Neuronal stem cell (in vitro differentiated cells): ENCODE data around the gene RASGEF1B.

ENCODE experiments used
- DNase-seq: peaks from one replicate; pipeline ENCODE4 v3.0.0-alpha.2; 2013; ENCODE audit warnings: low spot score
- H2AFZ ChIP-seq: one replicate; pipeline ENCODE4 v1.6.1; 2013; ENCODE audit warnings: mild to moderate bottlenecking, low read length, inconsistent platforms
- H2AK5ac ChIP-seq: 2 replicates; pipeline ENCODE4 v1.6.1; 2013; ENCODE audit warnings: low read depth, mild to moderate bottlenecking, inconsistent platforms, low read length, moderate library complexity, mixed read lengths
- H2BK120ac ChIP-seq: 2 replicates; pipeline ENCODE4 v1.6.1; 2013; ENCODE audit warnings: low read depth, mild to moderate bottlenecking, inconsistent platforms, low read length, moderate library complexity, mixed read lengths
- H2BK12ac ChIP-seq: one replicate; pipeline ENCODE4 v1.6.1; 2013; ENCODE audit warnings: low read length, inconsistent platforms
- H2BK15ac ChIP-seq: 2 replicates; pipeline ENCODE4 v1.6.1; 2013; ENCODE audit warnings: mild to moderate bottlenecking, low read length, inconsistent platforms, mixed read lengths
- H2BK5ac ChIP-seq: one replicate; pipeline ENCODE4 v1.6.1; 2013; ENCODE audit warnings: inconsistent platforms, mild to moderate bottlenecking, low read length, moderate library complexity
- H3K14ac ChIP-seq: one replicate; pipeline ENCODE4 v1.6.1; 2013; ENCODE audit warnings: low read length, inconsistent platforms
- H3K18ac ChIP-seq: 2 replicates; pipeline ENCODE4 v1.6.1; 2013; ENCODE audit warnings: low read length, inconsistent platforms
- H3K23ac ChIP-seq: 2 replicates; pipeline ENCODE4 v1.6.1; 2013; ENCODE audit warnings: low read depth, mild to moderate bottlenecking, mixed read lengths, low read length, inconsistent platforms; ENCODE audit not compliant: poor library complexity
- H3K27ac ChIP-seq: replicated peaks from 3 replicates; pipeline ENCODE4 v1.5.1; 2013; ENCODE audit warnings: low read length, inconsistent platforms
- H3K27me3 ChIP-seq, 3 experiments: 2 replicates each; pipeline ENCODE4 v1.6.1; 2013; ENCODE audit warnings: low read length in 3 of 3, mild to moderate bottlenecking in 2 of 3, inconsistent platforms in 1 of 3, low read depth in 1 of 3, mixed read lengths in 1 of 3, moderate library complexity in 1 of 3; ENCODE audit not compliant: control insufficient read depth in 3 of 3, insufficient read depth in 3 of 3
- H3K36me3 ChIP-seq, 2 donors: replicated peaks in 1 of 2; 2 replicates each; pipeline ENCODE4 v1.6.1; 2013; ENCODE audit warnings: low read length in 2 of 2; ENCODE audit not compliant: control insufficient read depth in 2 of 2, insufficient read depth in 2 of 2
- H3K4ac ChIP-seq: 2 replicates; pipeline ENCODE4 v1.6.1; 2013; ENCODE audit warnings: inconsistent platforms, mild to moderate bottlenecking, low read length, moderate library complexity
- H3K4me1 ChIP-seq, 2 donors: 1 replicate in 1 of 2; 2 replicates in 1 of 2; pipeline ENCODE4 v1.6.1; 2013; ENCODE audit warnings: low read length in 2 of 2, low read depth in 1 of 2; ENCODE audit not compliant: control insufficient read depth in 2 of 2, insufficient read depth in 1 of 2
- H3K4me2 ChIP-seq: one replicate; pipeline ENCODE4 v1.6.1; 2013; ENCODE audit warnings: mild to moderate bottlenecking, low read length, inconsistent platforms; ENCODE audit not compliant: insufficient read depth, poor library complexity, severe bottlenecking
- H3K4me3 ChIP-seq, 2 donors: 2 replicates each; pipeline ENCODE4 v1.5.1; 2013; ENCODE audit warnings: low read length in 2 of 2, mild to moderate bottlenecking in 2 of 2, inconsistent platforms in 1 of 2, moderate library complexity in 1 of 2
- H3K79me1 ChIP-seq: one replicate; pipeline ENCODE4 v1.6.1; 2013; ENCODE audit warnings: low read depth, mild to moderate bottlenecking, inconsistent platforms, low read length, moderate library complexity
- H3K9ac ChIP-seq: one replicate; pipeline ENCODE4 v1.6.1; 2013; ENCODE audit warnings: mild to moderate bottlenecking, low read depth, low read length, inconsistent platforms; ENCODE audit not compliant: poor library complexity
- H3K9me3 ChIP-seq, 2 donors: replicated peaks in 1 of 2; 2 replicates each; pipeline versions ENCODE3 to v1.6.1; 2013; ENCODE audit warnings: low read length in 2 of 2, mild to moderate bottlenecking in 2 of 2, inconsistent platforms in 1 of 2, low read depth in 1 of 2, mixed read lengths in 1 of 2, moderate library complexity in 1 of 2; ENCODE audit not compliant: control insufficient read depth in 2 of 2, insufficient read depth in 1 of 2
- H4K8ac ChIP-seq: one replicate; pipeline ENCODE4 v1.6.1; 2013; ENCODE audit warnings: low read depth, mild to moderate bottlenecking, inconsistent platforms, low read length, moderate library complexity
- H4K91ac ChIP-seq: one replicate; pipeline ENCODE4 v1.6.1; 2013; ENCODE audit warnings: low read length, low read depth, mild to moderate bottlenecking, inconsistent platforms; ENCODE audit not compliant: poor library complexity
- WGBS, 2 donors: extraction: QIAGEN DNeasy Blood & Tissue Kit; methylation state at CpG; one replicate each; pipeline ENCODE4 v1.1.7; 2013; ENCODE audit warnings: missing lambda C conversion rate in 2 of 2, mixed read lengths in 1 of 2; ENCODE audit not compliant: insufficient read length in 2 of 2, insufficient replicate concordance in 1 of 2; ENCODE audit errors: extremely low coverage in 2 of 2; 5-methylcytosine and 5-hydroxymethylcytosine counted together

The RASGEF1B gene

DNA sequence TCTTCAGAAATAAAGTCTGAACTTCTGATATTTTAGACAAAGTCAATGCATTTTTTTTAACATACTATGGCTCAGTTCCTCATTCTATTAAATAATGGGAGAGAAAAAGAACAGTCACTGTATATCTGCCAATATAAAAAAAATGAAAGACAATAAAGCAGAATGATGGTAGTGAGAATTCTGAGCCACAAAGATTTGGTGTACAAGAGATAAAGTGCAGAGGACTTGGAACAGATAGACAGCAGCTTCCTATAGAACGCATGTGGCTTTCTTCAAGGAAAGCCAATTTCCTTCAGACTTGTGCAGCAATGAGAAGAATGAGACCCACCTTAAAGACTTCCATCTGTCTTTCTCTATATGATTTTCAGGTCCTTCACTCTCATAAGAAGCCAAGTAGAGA is 39.7 kb downstream of the RASGEF1B start:
- H3K4me2 ChIP-seq: no peak overlapping the region
- no peak overlapping the region for H2BK120ac ChIP-seq
- H3K27ac ChIP-seq: no peak overlapping the region
- no peak overlapping the region for H4K91ac ChIP-seq
- DNase-seq: no peak
- no peak overlapping the region for H3K4me3 ChIP-seq
- no peak overlapping the region for H4K8ac ChIP-seq
- WGBS, 2 donors: no CpG with 5 or more reads among the region's 1 CpG
- no peaks in the 10 kb centered on the region for H3K4me1 ChIP-seq
- no peak overlapping the region for H2AFZ ChIP-seq
- H3K27me3 ChIP-seq: no peaks in the 10 kb centered on the region
- H3K9me3 ChIP-seq: peaks cover 0 to 2% of the 10 kb centered on the region in 2 donors
- no peak overlapping the region for H3K23ac ChIP-seq
- no peak overlapping the region for H2BK5ac ChIP-seq
- no peak overlapping the region for H2BK15ac ChIP-seq
- no peak overlapping the region for H3K9ac ChIP-seq
- H2AK5ac ChIP-seq: no peak overlapping the region
- no peak overlapping the region for H3K18ac ChIP-seq
- H2BK12ac ChIP-seq: no peak overlapping the region
- H3K4ac ChIP-seq: no peak overlapping the region
- H3K14ac ChIP-seq: no peak overlapping the region
- peaks cover 0 to 2% of the 10 kb centered on the region in 2 donors for H3K36me3 ChIP-seq
- no peaks in the 10 kb centered on the region for H3K79me1 ChIP-seq

DNA sequence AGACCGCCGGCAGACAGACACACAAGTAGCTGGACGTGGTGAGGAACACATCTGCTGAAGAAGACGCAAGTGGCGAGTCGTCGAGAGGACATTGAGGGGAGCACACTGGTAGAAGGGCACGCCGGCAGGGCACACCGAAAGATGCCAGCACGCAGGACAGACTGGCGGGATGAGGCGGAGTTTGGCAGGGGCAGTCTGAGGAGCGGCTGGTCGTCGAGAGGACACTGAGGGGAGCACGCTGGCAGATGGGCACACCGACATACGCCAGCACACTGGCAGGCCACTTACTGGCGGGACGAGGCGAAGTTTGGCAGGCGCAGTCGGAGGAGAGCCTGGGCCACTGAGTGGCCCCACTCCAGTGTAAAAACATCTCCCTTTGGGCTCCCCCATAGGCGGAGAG is 42.1 kb downstream of the RASGEF1B start:
- DNase-seq: no peak

DNA sequence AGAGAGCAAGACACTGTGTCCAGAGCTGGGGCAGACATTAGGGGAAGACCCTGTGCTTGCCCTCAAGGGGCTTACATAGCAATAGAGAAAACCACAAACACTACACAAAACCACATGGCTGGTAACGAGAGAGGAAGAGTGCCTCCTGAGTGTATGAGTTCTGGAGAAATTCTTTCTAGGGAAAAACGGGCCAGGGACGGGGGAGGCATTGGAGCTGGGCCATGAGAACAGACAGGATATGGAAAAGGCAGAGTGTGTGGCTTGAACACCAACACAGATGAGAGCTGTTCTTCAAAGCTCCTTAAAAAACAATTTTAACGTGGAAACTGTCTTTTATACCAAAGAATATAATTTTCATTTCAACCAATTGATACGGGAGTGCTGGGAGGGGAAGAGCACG is 42.7 kb downstream of the RASGEF1B start:
- no peak overlapping the region for H4K8ac ChIP-seq
- DNase-seq: no peak
- H3K4ac ChIP-seq: no peak overlapping the region
- H3K9me3 ChIP-seq: peaks cover 0 to 2% of the 10 kb centered on the region in 2 donors
- no peak overlapping the region for H3K18ac ChIP-seq
- H2AFZ ChIP-seq: no peak overlapping the region
- peaks cover 0 to 6% of the 10 kb centered on the region in 2 donors for H3K4me1 ChIP-seq
- no peak overlapping the region for H3K14ac ChIP-seq
- H2BK5ac ChIP-seq: no peak overlapping the region
- no peaks in the 10 kb centered on the region for H3K79me1 ChIP-seq
- no peak overlapping the region for H3K23ac ChIP-seq
- no peak overlapping the region for H3K27ac ChIP-seq
- no peak overlapping the region for H3K4me3 ChIP-seq
- no peak overlapping the region for H2BK120ac ChIP-seq
- no peaks in the 10 kb centered on the region for H3K27me3 ChIP-seq
- no peak overlapping the region for H4K91ac ChIP-seq
- no CpG with 5 or more reads among the region's 6 CpGs for WGBS, 2 donors
- H2AK5ac ChIP-seq: peak overlapping the region; percentile 99
- H2BK12ac ChIP-seq: no peak overlapping the region
- peaks cover 0 to 2% of the 10 kb centered on the region in 2 donors for H3K36me3 ChIP-seq
- no peak overlapping the region for H3K9ac ChIP-seq
- no peak overlapping the region for H3K4me2 ChIP-seq
- H2BK15ac ChIP-seq: no peak overlapping the region

More for the DNA sequence above, 42.1 kb downstream of the RASGEF1B start:
- H2BK15ac ChIP-seq: peak overlapping the region; percentile 80
- H2BK120ac ChIP-seq: no peak overlapping the region
- peak overlapping the region; percentile 99 for H2AK5ac ChIP-seq
- no peaks in the 10 kb centered on the region for H3K27me3 ChIP-seq
- H3K9ac ChIP-seq: no peak overlapping the region
- H4K8ac ChIP-seq: peak overlapping the region; percentile 87
- no peak overlapping the region for H3K14ac ChIP-seq
- no peaks in the 10 kb centered on the region for H3K79me1 ChIP-seq
- no peak overlapping the region for H3K4me3 ChIP-seq
- H2AFZ ChIP-seq: no peak overlapping the region
- H2BK5ac ChIP-seq: no peak overlapping the region
- H3K18ac ChIP-seq: peak overlapping the region; percentile 87
- WGBS, 2 donors: no CpG with 5 or more reads among the region's 25 CpGs
- no peak overlapping the region for H3K27ac ChIP-seq
- H3K36me3 ChIP-seq: peaks cover 0 to 2% of the 10 kb centered on the region in 2 donors
- no peak overlapping the region for H4K91ac ChIP-seq
- H3K9me3 ChIP-seq: peaks cover 0 to 2% of the 10 kb centered on the region in 2 donors
- peak overlapping the region; percentile 58 for H2BK12ac ChIP-seq
- peaks cover 0 to 3% of the 10 kb centered on the region in 2 donors for H3K4me1 ChIP-seq
- H3K4ac ChIP-seq: no peak overlapping the region
- peak overlapping the region; percentile 49 for H3K23ac ChIP-seq
- H3K4me2 ChIP-seq: no peak overlapping the region

DNA sequence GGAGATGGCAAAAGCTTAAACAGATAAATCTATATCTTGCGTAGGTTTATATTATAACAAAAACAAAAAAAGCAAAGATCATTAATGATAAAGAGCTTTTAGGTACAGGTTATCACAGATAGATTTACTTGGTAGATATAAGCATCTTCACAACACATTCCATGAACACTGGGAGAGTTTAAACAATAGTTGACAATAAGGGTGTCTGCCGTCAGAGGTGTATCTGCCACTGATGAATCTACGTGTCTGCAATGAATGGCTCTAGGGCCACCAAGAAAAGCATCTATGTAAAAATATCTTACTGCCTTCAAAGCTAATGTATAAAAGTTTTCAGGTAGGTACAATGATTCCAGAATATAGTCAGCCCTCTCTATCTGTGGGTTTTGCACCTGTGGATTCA is 43.7 kb downstream of the RASGEF1B start:
- Histone ChIP-seq H3K36me3 (peaks cover 0 to 2% of the 10 kb centered on the region in 2 donors), H3K4me2 (no peak overlapping the region), H3K23ac (no peak overlapping the region), H2BK15ac (no peak overlapping the region), H2BK12ac (no peak overlapping the region), H2AK5ac (no peak overlapping the region), H4K91ac (no peak overlapping the region), H4K8ac (no peak overlapping the region), H2BK5ac (no peak overlapping the region), H2BK120ac (no peak overlapping the region), H3K18ac (no peak overlapping the region), H3K4me3 (no peak overlapping the region), H3K27ac (no peak overlapping the region), H3K4me1 (peaks cover 3 to 8% of the 10 kb centered on the region in 2 donors), H2AFZ (no peak overlapping the region), H3K14ac (no peak overlapping the region), H3K9ac (no peak overlapping the region), H3K79me1 (no peaks in the 10 kb centered on the region), H3K4ac (no peak overlapping the region), H3K27me3 (no peaks in the 10 kb centered on the region), H3K9me3 (peaks cover 0 to 2% of the 10 kb centered on the region in 2 donors)
- WGBS, 2 donors: no CpG with 5 or more reads among the region's 3 CpGs
- no peak for DNase-seq
